Thoracic aorta (tissue), 2 donors: ENCODE results near the gene TSPAN14. TPM values are rescaled to one million over a fixed set of nuclear protein-coding genes. Genes with fewer than 3 reads are reported as not detected.

Experiments
- ATAC-seq: fragments of 150-250 bp; one replicate; pipeline ENCODE4 v1.8.0; 2017; ENCODE audit warnings: low read depth; ENCODE audit not compliant: insufficient number of reproducible peaks, low FRiP score
- DNase-seq: peaks from one replicate; pipeline ENCODE4 v3.0.0-alpha.2; 2020; ENCODE audit warnings: low spot score
- H3K27ac ChIP-seq, 2 donors: fragments of 200-600 bp; sonication (generic); 1 replicate in 1 of 2; 2 replicates in 1 of 2; pipeline ENCODE4 v1.5.1; 2016; ENCODE audit warnings: mild to moderate bottlenecking in 2 of 2, moderate library complexity in 2 of 2
- H3K27me3 ChIP-seq: fragments of 200-600 bp; sonication (generic); replicated peaks from 2 replicates; pipeline ENCODE4 v1.6.0; 2016; ENCODE audit warnings: mild to moderate bottlenecking; ENCODE audit not compliant: insufficient read depth
- H3K36me3 ChIP-seq: fragments of 200-600 bp; sonication (generic); one replicate; pipeline ENCODE4 v1.5.1; 2016
- H3K4me1 ChIP-seq, 2 donors: fragments of 200-600 bp; sonication (generic); 1 replicate in 1 of 2; 2 replicates in 1 of 2; pipeline versions ENCODE4 v1.5.1 to v1.6.0; 2016; ENCODE audit warnings: low read depth in 2 of 2, mild to moderate bottlenecking in 1 of 2; ENCODE audit not compliant: control insufficient read depth in 1 of 2
- H3K4me3 ChIP-seq: fragments of 200-600 bp; sonication (generic); 2 replicates; pipeline ENCODE4 v1.5.1; 2016; ENCODE audit warnings: mild to moderate bottlenecking
- H3K9me3 ChIP-seq: fragments of 200-600 bp; sonication (generic); 2 replicates; pipeline ENCODE4 v1.5.1; 2016
- total RNA-seq, 2 donors: library from RNA; depleted of rRNA; stranded (reverse); fragments of >200 nt; gene quantifications; one replicate each; pipeline versions ENCODE4 v1.1.0 to v1.2.3, GENCODE V29; 2016
- TF ChIP-seq, protein P1 (sequence below): fragments of 200-600 bp; sonication (generic); IDR thresholded peaks from one replicate; pipeline ENCODE4 v1.5.1; 2019; ENCODE audit warnings: antibody characterized with exemption

Gene TSPAN14
- total RNA-seq, 2 donors from 2014 or later = 38.2 to 40.1 TPM

DNA sequence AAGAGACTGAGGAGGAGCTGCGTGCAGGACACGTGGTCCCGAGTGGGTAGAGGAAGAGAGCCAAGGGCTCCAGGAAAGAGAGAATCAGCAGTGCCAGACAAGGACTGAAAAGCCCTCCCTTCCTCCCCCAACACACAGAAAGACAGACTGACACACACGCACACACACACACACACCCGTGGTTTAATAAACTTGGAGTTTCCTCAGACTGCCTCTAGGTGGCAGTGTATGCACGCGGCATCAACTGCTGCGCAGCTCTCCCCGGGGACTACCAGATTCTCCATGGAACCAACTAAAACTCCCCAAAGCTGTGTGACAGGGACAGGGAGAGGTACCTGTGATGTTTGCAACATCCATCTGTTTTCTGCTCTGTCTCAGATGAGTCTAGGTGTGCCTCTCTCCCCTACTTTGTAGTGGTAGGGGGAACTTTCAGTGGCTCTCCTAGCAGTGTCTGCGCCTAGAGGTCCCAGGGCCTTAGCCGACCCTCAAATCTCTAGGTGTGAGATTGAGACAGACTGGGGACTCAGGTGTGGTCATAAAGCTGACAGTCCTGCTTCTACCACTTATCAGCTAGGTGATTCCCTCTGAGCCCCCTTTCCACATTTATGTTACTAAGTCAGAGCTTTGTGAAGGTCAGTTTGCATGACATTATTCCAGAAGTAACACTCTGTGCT is 9.3 kb upstream of the TSPAN14 start:
- Histone ChIP-seq H3K36me3 (no peaks in the 10 kb centered on the region), H3K9me3 (no peaks in the 10 kb centered on the region), H3K4me1 (peaks cover 0 to 15% of the 10 kb centered on the region in 2 donors), H3K27ac (no peak overlapping the region), H3K4me3 (no peak overlapping the region), H3K27me3 (no peaks in the 10 kb centered on the region)
- peak; percentile 80 for ATAC-seq
- TF ChIP-seq, protein P1, sequence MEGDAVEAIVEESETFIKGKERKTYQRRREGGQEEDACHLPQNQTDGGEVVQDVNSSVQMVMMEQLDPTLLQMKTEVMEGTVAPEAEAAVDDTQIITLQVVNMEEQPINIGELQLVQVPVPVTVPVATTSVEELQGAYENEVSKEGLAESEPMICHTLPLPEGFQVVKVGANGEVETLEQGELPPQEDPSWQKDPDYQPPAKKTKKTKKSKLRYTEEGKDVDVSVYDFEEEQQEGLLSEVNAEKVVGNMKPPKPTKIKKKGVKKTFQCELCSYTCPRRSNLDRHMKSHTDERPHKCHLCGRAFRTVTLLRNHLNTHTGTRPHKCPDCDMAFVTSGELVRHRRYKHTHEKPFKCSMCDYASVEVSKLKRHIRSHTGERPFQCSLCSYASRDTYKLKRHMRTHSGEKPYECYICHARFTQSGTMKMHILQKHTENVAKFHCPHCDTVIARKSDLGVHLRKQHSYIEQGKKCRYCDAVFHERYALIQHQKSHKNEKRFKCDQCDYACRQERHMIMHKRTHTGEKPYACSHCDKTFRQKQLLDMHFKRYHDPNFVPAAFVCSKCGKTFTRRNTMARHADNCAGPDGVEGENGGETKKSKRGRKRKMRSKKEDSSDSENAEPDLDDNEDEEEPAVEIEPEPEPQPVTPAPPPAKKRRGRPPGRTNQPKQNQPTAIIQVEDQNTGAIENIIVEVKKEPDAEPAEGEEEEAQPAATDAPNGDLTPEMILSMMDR = peak; percentile 85
- no peak for DNase-seq

DNA sequence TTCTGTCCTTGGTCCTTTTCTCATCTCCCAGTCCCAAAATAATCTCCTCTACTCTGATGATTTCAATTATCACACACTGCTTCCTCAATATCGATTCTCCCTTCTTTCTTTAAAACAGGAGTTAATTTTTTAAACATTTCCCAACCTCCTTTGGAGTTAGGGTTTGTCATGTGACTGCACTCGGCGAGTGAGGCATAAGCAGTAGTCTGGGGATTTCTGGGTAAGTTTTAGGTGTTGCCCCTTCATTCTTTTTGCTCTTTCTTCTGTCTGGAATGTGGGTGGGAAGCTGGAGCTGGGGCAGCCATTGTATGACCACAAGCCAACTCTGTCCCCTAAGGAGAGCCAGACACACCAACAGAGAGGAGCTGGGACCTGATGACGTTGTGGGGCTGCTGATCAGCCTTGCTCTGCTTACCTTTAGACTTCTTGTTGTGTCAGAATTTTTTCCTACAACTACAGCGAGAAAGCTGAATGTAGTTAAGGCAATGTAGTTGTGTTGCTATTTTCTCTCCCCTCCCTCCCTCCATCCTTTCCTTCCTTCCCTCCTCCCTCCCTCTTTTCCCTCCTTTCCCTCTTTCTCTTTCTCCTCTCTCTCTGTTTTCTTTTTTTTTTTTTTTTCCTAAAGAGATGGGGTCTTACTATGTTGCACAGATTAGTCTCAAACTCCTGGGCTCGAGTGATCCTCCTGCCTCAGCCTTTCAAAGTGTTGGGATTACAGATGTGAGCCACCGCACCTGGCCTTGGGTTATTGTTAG is 6.5 kb upstream of the TSPAN14 start:
- Histone ChIP-seq H3K27ac (no peak overlapping the region), H3K27me3 (no peaks in the 10 kb centered on the region), H3K36me3 (no peaks in the 10 kb centered on the region), H3K9me3 (no peaks in the 10 kb centered on the region), H3K4me1 (peaks cover 0 to 15% of the 10 kb centered on the region in 2 donors), H3K4me3 (no peak overlapping the region)
- no peak for DNase-seq
- no peak for ATAC-seq
- TF ChIP-seq, protein P1 = no peak

DNA sequence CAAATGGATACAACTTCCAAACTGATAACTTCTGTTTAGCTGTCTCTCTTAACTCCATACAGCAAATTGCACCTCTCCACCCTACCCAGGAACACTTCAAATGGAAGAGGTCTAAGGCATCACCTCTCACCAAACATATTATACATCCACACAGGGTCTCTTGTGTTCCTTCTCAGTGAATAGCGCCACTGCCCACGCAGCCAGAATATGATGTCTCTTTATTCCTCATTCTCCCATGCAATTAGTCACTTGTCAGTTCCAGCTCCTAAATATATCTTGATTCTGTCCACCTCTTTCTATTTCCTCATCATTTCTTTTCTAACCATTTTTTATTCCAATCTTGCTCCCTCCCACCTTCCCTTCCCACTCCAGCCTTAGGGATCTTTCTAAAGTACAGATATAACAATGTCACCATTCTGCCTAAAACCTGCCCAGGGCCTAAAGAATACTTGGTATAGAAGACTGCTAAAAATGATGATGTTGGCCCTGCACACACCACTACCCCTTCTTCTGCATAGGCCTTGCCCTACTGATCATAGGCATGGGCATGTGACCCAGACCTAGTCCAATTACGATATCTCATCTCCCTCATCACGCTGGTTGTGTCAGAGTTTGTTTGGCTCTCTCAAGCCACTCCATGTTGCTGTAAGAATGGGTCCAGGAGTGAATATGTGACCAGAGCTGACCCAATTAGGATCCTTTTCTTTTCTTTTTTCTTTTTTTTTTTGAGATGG is 5.7 kb upstream of the TSPAN14 start:
- TF ChIP-seq, protein P1 = no peak
- H3K27me3 ChIP-seq = no peaks in the 10 kb centered on the region
- no peak for DNase-seq
- no peak for ATAC-seq
- no peaks in the 10 kb centered on the region for H3K9me3 ChIP-seq
- H3K27ac ChIP-seq = no peak overlapping the region
- no peaks in the 10 kb centered on the region for H3K36me3 ChIP-seq
- no peak overlapping the region for H3K4me3 ChIP-seq
- peaks cover 2 to 16% of the 10 kb centered on the region in 2 donors for H3K4me1 ChIP-seq

DNA sequence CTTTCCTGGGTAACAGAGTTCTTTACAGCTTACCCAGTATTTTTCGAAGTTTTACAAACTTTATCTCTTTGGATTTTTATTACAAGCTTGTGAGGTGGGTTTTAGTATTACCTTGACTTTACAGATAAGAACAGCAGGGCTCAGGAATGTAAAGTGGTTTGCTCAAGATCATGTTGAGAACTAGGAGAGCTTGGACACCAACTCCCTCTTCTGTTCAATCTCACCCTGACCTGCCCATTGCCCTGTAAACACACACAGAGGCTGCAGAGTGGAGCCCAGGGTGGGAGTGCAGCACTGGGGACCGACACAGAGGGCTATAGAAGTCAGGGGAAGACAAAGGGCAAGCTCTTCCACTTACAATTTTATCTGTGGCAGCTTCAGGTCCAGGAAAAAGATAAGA is 4.6 kb upstream of the TSPAN14 start:
- Histone ChIP-seq H3K27ac (no peak overlapping the region), H3K4me3 (no peak overlapping the region), H3K4me1 (peaks cover 3 to 8% of the 10 kb centered on the region in 2 donors), H3K36me3 (no peaks in the 10 kb centered on the region), H3K27me3 (no peaks in the 10 kb centered on the region), H3K9me3 (no peaks in the 10 kb centered on the region)
- no peak for DNase-seq
- no peak for ATAC-seq
- TF ChIP-seq, protein P1 = no peak

DNA sequence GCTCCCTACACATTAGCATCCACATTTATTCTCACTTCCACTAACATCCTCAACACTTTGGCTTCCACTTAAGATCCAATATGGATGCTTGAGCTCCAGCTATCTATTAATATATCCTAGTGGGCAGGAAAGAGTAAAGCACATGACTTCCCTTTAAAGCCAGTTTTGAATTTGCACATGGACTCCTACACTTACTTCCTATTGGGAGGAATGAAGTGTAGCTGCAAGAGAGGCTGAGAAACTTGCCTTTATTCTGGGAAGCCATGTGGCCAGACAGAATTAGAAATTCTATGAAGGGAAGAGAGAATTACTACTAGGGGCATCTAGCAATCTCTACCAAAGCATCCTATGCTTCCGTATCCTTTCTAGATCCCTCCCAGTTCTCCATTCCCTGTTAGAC is 3.0 kb upstream of the TSPAN14 start:
- TF ChIP-seq, protein P1 = no peak
- H3K27ac ChIP-seq = no peak overlapping the region
- ATAC-seq = no peak

More for the DNA sequence above, 3.0 kb upstream of the TSPAN14 start:
- Histone ChIP-seq H3K4me1 (peaks cover 9 to 18% of the 10 kb centered on the region in 2 donors), H3K9me3 (no peaks in the 10 kb centered on the region), H3K36me3 (no peaks in the 10 kb centered on the region), H3K4me3 (no peak overlapping the region), H3K27me3 (no peaks in the 10 kb centered on the region)
- no peak for DNase-seq
